Colon (tissue), 2 donors: ENCODE results near the gene PPM1G.

ENCODE experiments used
- FAIRE-seq: peaks from 2 replicates; lab custom pipeline; 2012; peaks lifted over from hg19 to GRCh38; lab: Jason Lieb, UNC
- donor health status: control.
- donor health status: control.

Gene PPM1G

GRCh38 chr2:27412419-27413152 is 3.2 kb upstream of the PPM1G start:
- no peak for FAIRE-seq

GRCh38 chr2:27408601-27409320 is 630 bp downstream of the PPM1G start:
- no peak for FAIRE-seq

DNA sequence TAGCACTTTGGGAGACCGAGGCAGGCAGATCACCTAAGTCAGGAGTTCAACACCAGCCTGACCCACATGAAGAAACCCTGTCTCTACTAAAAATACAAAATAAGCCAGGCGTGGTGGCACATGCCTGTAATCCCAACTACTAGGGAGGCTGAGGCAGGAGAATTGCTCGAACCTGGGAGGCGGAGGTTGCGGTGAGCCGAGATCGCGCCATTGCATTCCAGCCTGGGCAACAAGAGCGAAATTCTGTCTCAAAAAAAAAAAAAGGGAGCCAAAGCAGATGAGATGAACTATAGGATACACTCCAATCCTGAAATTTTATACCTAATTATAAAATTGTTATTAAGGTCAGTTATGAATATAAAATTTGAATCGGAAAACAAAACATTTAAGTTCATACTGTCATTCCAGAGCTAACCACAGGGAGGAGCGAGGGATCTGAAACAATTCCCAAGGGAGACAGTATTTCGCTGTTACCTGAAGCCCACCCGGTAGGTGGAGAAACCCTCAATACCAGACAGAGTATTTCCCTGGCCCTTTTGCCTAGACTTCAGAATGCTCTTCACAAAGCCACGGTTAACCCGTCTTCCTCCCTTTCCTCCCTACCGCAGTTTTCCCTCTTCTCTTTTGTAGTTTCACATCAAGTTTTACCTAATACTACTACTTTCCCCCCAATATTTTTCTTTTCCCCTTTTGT is 1.4 kb downstream of the PPM1G start:
- no peak for FAIRE-seq

DNA sequence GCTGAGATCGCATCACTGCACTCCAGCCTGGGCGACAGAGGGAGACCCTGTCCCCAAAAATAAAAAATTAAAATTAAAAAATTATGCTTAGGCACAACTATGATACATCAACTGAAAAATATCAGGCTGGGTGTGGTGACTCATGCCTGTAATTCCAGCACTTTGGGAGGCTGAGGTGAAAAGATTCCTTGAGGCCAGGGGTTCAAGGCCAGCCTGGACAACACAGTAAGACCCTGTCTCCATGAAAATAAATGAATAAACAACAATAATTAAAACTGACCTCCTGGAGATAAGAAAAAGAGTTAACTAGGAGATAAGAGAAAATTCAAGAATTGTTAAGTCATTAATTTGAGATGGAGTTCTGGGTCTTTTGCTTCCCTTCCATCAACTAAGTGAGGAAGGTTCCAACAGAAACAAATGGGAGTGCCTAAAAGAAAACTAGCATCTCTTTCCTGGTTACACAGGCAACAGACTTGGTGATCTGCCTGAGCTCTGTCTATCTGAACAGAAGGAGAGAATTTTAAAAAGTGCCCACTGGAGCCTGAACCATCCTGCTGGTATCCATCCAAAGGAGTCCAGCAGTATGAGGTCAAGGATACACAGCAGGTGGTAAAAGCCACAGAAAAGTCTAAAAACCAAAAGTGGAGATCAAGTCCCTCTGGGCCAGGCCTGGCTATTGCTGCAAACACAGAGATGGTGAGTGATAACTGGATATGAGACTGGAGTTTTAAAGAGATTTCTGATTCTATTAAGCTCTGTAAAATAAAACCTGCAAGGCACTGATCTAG is 8.8 kb downstream of the PPM1G start:
- no peak for FAIRE-seq

GRCh38 chr2:27398962-27399361 is 10.4 kb downstream of the PPM1G start:
- no peak for FAIRE-seq

DNA sequence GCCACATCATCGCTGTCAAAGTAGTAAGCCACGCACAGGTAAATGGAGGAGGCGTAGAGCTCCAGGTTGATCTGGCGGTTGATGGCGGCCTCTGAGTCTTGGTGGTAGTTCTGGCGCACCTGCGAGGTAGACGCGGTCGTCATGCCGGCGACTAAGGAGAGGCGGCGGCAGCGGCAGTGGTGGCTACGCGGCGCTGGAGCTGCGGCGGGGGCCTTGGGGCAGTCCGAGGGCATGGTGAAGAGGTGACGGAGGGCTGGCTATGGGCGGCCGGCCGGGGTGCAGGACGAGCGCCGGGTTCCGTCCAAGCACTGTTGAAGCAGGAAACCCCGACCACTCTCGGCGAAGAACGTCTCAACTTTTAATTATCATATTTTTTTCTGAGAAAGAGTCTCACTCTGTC is 16.2 kb downstream of the PPM1G start:
- FAIRE-seq = no peak

DNA sequence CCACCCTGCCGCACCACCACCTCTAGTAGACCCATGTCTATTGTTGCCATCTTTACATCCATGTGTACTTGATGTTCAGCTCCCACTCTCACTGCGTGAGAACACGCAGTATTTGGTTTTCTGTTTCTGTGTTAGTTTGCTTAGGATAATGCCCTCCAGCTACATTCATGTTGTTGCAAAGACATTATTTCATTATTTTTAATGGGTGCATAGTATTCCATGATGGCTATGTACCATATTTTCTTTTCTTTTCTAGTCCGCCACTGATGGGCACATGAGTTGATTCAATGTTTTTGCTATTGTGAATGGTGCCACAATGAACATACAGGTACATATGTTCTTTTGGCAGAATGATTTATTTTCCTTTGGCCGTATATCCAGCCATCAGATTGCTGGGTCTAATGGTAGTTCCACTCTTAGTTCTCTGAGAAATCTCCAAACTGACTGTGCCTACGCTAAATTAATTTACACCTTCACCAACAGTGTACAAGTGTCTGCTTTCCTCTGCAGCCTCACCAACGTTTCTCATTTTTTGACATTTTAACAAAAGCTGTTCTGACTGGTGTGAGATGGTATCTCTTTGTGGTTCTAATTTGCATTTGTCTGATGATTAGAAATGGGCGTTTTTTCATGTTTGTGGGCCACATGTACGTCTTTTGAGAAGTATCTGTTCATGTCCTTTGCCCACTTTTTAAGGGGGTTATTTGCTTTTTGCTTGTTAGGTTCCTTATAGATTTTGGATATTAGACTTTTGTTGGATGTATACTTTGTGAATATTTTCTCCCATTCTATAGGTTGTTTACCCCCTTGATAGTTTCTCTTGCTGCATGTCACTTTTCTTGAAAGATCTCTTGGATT is 18.3 kb downstream of the PPM1G start:
- no peak for FAIRE-seq

GRCh38 chr2:27381577-27382181 is 27.7 kb downstream of the PPM1G start:
- FAIRE-seq = no peak

- FAIRE-seq = no peak
Measured at GRCh38 chr2:27380626-27381545, 28.5 kb downstream of the PPM1G start, which contains the start of gene ZNF513. Gene ZNF513 (minus strand): TSS chr2:27380734. CDS start chr2:27380526, 208 bp downstream.

DNA sequence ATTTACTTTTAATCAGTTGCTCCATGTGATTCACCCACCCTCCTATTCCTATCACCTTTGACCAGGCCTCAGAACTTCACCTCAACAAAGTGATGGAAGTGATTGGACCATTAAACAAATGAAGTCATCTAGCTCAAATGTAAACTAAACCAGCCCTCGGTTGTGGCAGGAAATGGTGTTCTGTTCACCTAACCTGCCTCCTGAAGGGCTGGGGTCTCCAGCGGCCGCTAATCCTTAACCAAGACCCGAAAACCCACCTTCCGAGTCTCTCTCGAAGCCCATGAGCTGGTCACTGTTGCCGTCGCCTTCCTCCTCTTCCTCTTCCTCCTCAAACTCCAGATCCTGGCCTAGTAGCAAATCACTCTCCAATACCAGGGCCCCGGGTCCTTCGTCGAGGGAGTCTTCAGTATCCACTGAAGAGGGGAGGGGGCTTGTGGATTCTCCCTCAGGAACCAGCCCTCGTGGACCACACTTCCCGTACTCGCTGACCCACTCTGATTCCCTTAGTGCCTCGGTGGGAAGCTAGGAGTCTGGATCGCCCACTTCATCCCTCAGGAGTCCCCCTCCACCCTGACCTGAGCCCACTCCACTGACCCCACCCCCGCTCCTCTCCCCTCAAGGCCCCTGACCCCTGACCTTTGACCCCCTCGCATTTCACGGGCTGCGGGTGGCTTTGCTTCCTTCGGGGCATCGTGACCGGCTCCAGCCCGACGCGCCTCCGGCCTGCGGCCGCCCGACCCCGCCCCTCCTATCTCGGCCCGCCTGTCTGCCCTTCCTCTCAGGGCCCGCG is 29.4 kb downstream of the PPM1G start:
- FAIRE-seq = no peak

DNA sequence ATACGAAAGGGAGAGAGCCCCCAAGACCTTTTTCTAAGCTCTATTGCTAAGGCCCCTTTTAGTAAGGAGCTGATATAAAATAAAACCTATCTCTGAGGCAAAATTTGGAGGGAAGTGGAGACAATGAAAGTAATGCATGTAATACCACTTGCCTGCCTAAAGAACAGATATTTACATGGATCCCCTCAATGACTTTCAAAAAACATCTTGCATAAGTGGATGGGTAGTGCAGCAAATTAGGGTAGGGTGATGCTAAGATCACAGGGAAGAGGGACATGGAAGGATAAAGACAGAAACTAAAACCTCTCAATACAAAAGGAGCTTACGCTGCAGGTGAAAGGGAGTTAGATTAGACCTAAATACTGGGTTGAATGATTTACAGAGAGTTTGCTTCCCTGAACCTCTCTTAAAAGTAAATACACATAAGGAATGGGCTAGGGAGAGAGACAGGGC is 30.0 kb downstream of the PPM1G start:
- FAIRE-seq = no peak

GRCh38 chr2:27378809-27379290 is 30.5 kb downstream of the PPM1G start:
- no peak for FAIRE-seq

- no peak for FAIRE-seq
Measured at GRCh38 chr2:27378096-27378808, 31.1 kb downstream of the PPM1G start.

DNA sequence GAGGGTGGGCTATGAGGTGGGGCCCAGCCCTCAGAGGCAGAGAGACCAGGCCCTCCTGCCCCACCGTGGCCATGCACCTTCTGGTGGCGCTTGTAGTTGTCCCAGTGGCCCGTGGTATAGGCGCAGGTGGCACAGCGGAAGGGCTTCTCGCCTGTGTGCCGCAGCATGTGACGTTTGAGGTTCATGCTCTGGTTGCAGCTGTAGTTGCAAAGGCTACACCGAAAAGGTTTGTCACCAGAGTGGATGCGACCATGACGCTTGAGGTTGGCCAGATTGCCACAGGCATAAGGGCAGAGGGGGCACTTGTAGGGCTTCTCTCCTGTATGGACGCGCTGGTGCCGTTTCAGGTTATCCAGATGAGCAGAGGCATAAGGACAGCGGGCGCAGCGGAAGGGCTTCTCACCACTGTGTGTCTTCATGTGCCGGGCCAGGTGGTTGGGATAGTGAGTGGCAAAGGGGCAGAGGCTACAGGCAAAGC is 31.7 kb downstream of the PPM1G start:
- no peak for FAIRE-seq

DNA sequence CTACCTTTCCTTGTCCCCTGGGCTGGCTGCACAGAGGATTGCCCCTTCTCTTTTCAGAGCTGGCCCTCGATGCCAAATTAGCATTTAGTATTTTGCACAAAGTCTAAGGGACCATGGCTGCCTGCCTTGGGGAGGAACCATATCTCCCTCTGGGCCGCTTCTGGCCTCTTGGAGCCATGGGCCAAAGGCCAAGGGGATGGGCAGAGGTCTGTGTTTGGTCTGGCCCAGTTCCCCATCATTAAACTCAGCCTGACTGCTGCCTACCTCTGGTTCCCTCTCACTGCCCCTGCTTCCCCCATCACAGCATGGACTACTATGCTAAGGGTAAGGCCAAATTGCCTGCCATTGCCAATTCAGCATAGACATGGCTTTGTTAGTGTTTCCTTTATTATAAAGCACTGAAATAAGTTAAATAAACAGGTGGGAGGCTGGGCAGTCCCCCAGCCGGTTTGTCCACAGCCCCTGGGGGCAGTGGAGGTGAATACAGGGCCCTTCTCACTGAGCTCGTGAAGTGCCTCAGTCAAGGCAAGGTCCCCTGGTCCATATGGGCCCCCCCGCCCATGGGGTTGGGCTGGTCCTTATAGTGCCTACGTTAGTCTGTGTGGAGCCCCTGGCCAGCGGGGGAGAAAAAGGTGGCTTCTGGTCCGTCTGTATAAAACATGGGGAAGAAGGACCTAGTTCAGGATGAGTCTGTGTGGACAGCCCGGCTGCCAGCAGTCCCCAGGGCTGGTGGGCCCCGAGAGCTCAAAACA is 32.3 kb downstream of the PPM1G start:
- FAIRE-seq = no peak

DNA sequence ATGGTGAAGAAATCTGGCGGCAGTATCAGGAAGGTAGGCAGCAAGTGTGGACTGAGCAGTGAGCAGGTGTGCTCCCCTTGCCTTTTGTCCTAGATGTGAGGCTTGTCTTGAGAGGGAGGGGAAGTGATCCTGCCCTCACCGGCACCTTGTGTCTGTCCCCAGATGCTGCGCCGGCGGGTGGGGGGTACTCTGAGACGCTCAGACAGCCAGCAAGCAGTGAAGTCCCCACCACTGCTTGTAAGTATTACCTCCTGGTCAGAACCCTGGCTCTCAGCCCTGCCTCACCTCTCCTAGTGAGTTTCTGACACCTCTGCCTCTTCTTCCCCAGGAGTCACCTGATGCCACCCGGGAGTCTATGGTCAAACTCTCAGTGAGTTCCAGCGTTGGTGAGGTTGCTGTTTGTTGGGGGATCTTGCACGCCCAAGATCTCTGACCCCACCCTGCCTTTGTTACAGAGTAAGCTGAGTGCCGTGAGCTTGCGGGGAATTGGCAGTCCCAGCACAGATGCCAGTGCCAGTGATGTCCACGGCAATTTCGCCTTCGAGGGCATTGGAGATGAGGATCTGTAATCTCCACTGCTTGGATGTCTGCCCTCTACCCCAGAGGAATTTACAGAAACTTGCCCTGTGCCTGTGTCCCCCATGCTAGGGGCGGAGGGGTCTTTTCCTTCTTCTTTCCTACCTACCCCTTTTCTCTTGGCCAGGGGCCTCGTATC is 33.1 kb downstream of the PPM1G start:
- FAIRE-seq = no peak
